Right lobe of liver (tissue), 6 donors: ENCODE data around the gene SLC29A2. TPM values are rescaled to one million over a fixed set of nuclear protein-coding genes. Genes with fewer than 3 reads are reported as not detected.

ENCODE experiments used
- ATAC-seq, 4 donors: fragments of 200-7000 bp; cut with Tn5 transposase; one replicate each; pipeline ENCODE4 v1.9.1; 2020; ENCODE audit warnings: mild to moderate bottlenecking in 4 of 4, moderate library complexity in 4 of 4
- DNase-seq, 3 donors: peaks; one replicate each; pipeline ENCODE4 v3.0.0-alpha.2; 2020
- H3K27ac ChIP-seq, 3 donors: fragments of 200-600 bp; one replicate each; pipeline ENCODE4 v1.8.0; 2022
- H3K27me3 ChIP-seq, 2 donors: fragments of 200-600 bp; one replicate each; pipeline ENCODE4 v1.8.0; 2022
- H3K36me3 ChIP-seq, 4 donors: fragments of 200-600 bp; sonication (generic) in 1 of 4; one replicate each; pipeline versions ENCODE4 v1.5.1 to v1.8.0; 2017 to 2022; ENCODE audit warnings: control low read depth in 1 of 4
- H3K4me1 ChIP-seq, 4 donors: fragments of 200-600 bp; sonication (generic) in 1 of 4; one replicate each; pipeline versions ENCODE4 v1.5.1 to v1.8.0; 2017 to 2022; ENCODE audit warnings: control low read depth in 1 of 4
- H3K4me3 ChIP-seq, 3 donors: fragments of 200-600 bp; one replicate each; pipeline ENCODE4 v1.8.0; 2022
- H3K9me3 ChIP-seq, 4 donors: fragments of 200-600 bp; sonication (generic) in 1 of 4; one replicate each; pipeline versions ENCODE4 v1.5.1 to v1.8.0; 2017 to 2022; ENCODE audit warnings: control low read depth in 1 of 4
- CTCF ChIP-seq, 4 donors: fragments of 200-600 bp in 3 of 4; fragments of 450-650 bp in 1 of 4; IDR thresholded peaks; one replicate each; pipeline versions ENCODE4 v1.5.1 to v1.8.0; 2016 to 2022; ENCODE audit warnings: antibody characterized with exemption in 4 of 4, mild to moderate bottlenecking in 2 of 4
- POLR2A ChIP-seq: fragments of 450-650 bp; IDR thresholded peaks from one replicate; pipeline ENCODE4 v1.6.1; 2017; ENCODE audit warnings: antibody characterized with exemption, mild to moderate bottlenecking
- WGBS: methylation state at CpG from one replicate; pipeline ENCODE4 v1.1.6; 2018; ENCODE audit warnings: low coverage, low lambda C conversion rate; ENCODE audit not compliant: insufficient coverage; ENCODE audit errors: missing lambda C conversion rate; 5-methylcytosine and 5-hydroxymethylcytosine counted together
- intact Hi-C, 2 donors: fragments of 100-400 bp; cut with DNase I; formaldehyde crosslinking; loops; one replicate each; pipeline versions ENCODE4 v1.11.2 to v1.14.1; 2022
- total RNA-seq, 6 experiments: library from RNA; depleted of rRNA in 2 of 6; stranded (reverse); fragments of >200 nt in 2 of 6; fragmentation: NEBNext Ultra II Directional in 3 of 6; extraction: Animal tissue kit (Norgen Biotek cat#: 25700) in 3 of 6; gene quantifications; one replicate each; pipeline versions ENCODE4 v1.1.0 to v1.2.4, GENCODE V29; 2016 to 2023
- donor health status: DM: no; HTN: yes; CAD: no.
- donor health status: DM: no; HTN: no; CAD: no.
- donor health status: DM: no; HTN: no; CAD: no.
- donor health status: DM: no; HTN: yes; CAD: no.
- donor health status: DM: no; HTN: yes; CAD: no.

The SLC29A2 gene
- total RNA-seq, 6 experiments from 2014 or later: 0.35 to 2.2 (median 1.1) TPM

- intact Hi-C loops: no loop called here
- no peaks in the 10 kb centered on the region for H3K36me3 ChIP-seq
- ATAC-seq (no peak), DNase-seq (no peak)
- no peak overlapping the region for H3K27ac ChIP-seq
- H3K27me3 ChIP-seq: no peaks in the 10 kb centered on the region
- TF ChIP-seq CTCF (IDR thresholded peaks at IDR 0.05): no peak
- no peak for TF ChIP-seq POLR2A
- no peak overlapping the region for H3K4me3 ChIP-seq
- H3K9me3 ChIP-seq: no peaks in the 10 kb centered on the region
- WGBS: 59% methylated on average over 5 of the region's 6 CpGs
- no peaks in the 10 kb centered on the region for H3K4me1 ChIP-seq
These were observed 41.6 kb upstream of the SLC29A2 start for GRCh38 chr11:66413167-66413566.

GRCh38 chr11:66412110-66412509 is 40.5 kb upstream of the SLC29A2 start:
- Histone ChIP-seq H3K27me3 (no peaks in the 10 kb centered on the region), H3K4me3 (no peak overlapping the region), H3K4me1 (no peaks in the 10 kb centered on the region), H3K27ac (no peak overlapping the region), H3K36me3 (no peaks in the 10 kb centered on the region), H3K9me3 (no peaks in the 10 kb centered on the region)
- 100% methylated on average over 1 of the region's 7 CpGs for WGBS
- TF ChIP-seq POLR2A: no peak
- no peak for TF ChIP-seq CTCF (IDR thresholded peaks at IDR 0.05)
- ATAC-seq (no peak), DNase-seq (no peak)
- intact Hi-C loops: no loop called here

- H3K36me3 ChIP-seq: no peaks in the 10 kb centered on the region
- H3K9me3 ChIP-seq: no peaks in the 10 kb centered on the region
- intact Hi-C loops: no loop called here
- WGBS: 42% methylated on average over 2 of the region's 4 CpGs
- TF ChIP-seq CTCF (IDR thresholded peaks at IDR 0.05): no peak
- no peak for TF ChIP-seq POLR2A
- no peaks in the 10 kb centered on the region for H3K27me3 ChIP-seq
- H3K27ac ChIP-seq: no peak overlapping the region
- no peak for DNase-seq
- no peak overlapping the region for H3K4me3 ChIP-seq
- no peak for ATAC-seq
- no peaks in the 10 kb centered on the region for H3K4me1 ChIP-seq
These were observed 39.8 kb upstream of the SLC29A2 start for GRCh38 chr11:66411323-66411722.

- no peak for TF ChIP-seq CTCF (IDR thresholded peaks at IDR 0.05)
- no peak for TF ChIP-seq POLR2A
These were observed 38.6 kb upstream of the SLC29A2 start for GRCh38 chr11:66410191-66410590.

GRCh38 chr11:66409226-66409625 is 37.7 kb upstream of the SLC29A2 start:
- ATAC-seq (no peak), DNase-seq (no peak)
- Histone ChIP-seq H3K27me3 (no peaks in the 10 kb centered on the region), H3K27ac (no peak overlapping the region), H3K4me3 (no peak overlapping the region), H3K4me1 (no peaks in the 10 kb centered on the region), H3K9me3 (no peaks in the 10 kb centered on the region), H3K36me3 (no peaks in the 10 kb centered on the region)
- intact Hi-C loops: loop anchor here in 1 of 2 donors (10.0 kb wide), 1 partner anchor 256 kb away; no protein-coding TSS in a partner anchor
- TF ChIP-seq CTCF (IDR thresholded peaks at IDR 0.05) (no peak), POLR2A (no peak)
- 28% methylated on average over 4 of the region's 15 CpGs for WGBS

More at GRCh38 chr11:66410191-66410590, 38.6 kb upstream of the SLC29A2 start:
- WGBS: 69% methylated on average over 2 of the region's 12 CpGs
- H3K4me3 ChIP-seq: no peak overlapping the region
- DNase-seq: no peak
- no peaks in the 10 kb centered on the region for H3K36me3 ChIP-seq
- no peak overlapping the region for H3K27ac ChIP-seq
- H3K9me3 ChIP-seq: no peaks in the 10 kb centered on the region
- intact Hi-C loops: no loop called here
- H3K27me3 ChIP-seq: no peaks in the 10 kb centered on the region
- ATAC-seq: no peak
- no peaks in the 10 kb centered on the region for H3K4me1 ChIP-seq
